ENCODE measurements around the gene TOLLIP.
"Not testable (repeated sequence)": the region's sequence is repeated elsewhere in the genome, so short reads cannot be mapped to it uniquely, and the experiment has no call there.

TOLLIP gene

GRCh38 chr11:1242751-1243150 is 66.7 kb downstream of the TOLLIP start:
- not testable (repeated sequence) for DNase-seq

- DNase-seq = no peak
These were observed 67.1 kb downstream of the TOLLIP start for GRCh38 chr11:1242289-1242688.

- DNase-seq = no peak
These were observed 67.7 kb downstream of the TOLLIP start for GRCh38 chr11:1241706-1242105.

GRCh38 chr11:1240771-1241170 is 68.7 kb downstream of the TOLLIP start:
- no peak for DNase-seq

GRCh38 chr11:1239596-1240205 is 69.7 kb downstream of the TOLLIP start:
- DNase-seq = no peak

- no peak for DNase-seq
These were observed 70.5 kb downstream of the TOLLIP start for GRCh38 chr11:1238767-1239595.

GRCh38 chr11:1237851-1238250 is 71.6 kb downstream of the TOLLIP start:
- DNase-seq = no peak

GRCh38 chr11:1237128-1237580 is 72.3 kb downstream of the TOLLIP start:
- DNase-seq = no peak

GRCh38 chr11:1236316-1237127 is 72.9 kb downstream of the TOLLIP start:
- DNase-seq = no peak

GRCh38 chr11:1235901-1236315 is 73.5 kb downstream of the TOLLIP start:
- DNase-seq = no peak

- DNase-seq = no peak
These were observed 74.0 kb downstream of the TOLLIP start for GRCh38 chr11:1235306-1235900.

- DNase-seq = no peak
These were observed 74.6 kb downstream of the TOLLIP start for GRCh38 chr11:1234771-1235305.

- no peak for DNase-seq
These were observed 75.2 kb downstream of the TOLLIP start for GRCh38 chr11:1234054-1234720.

- no peak for DNase-seq
These were observed 75.9 kb downstream of the TOLLIP start for GRCh38 chr11:1233351-1234053.

GRCh38 chr11:1232883-1233321 is 76.5 kb downstream of the TOLLIP start:
- DNase-seq = no peak

- DNase-seq = no peak
These were observed 77.2 kb downstream of the TOLLIP start for GRCh38 chr11:1232021-1232882.

GRCh38 chr11:1231396-1232020 is 77.9 kb downstream of the TOLLIP start:
- no peak for DNase-seq

- no peak for DNase-seq
These were observed 78.7 kb downstream of the TOLLIP start for GRCh38 chr11:1230456-1231395.

GRCh38 chr11:1230121-1230455 is 79.3 kb downstream of the TOLLIP start:
- no peak for DNase-seq
